GM19463 (cell line): ENCODE results near the gene SCGB1D1.
"Not testable (repeated sequence)": the region's sequence is repeated elsewhere in the genome, so short reads cannot be mapped to it uniquely, and the experiment has no call there.

Source experiments
- ATAC-seq: cut with Tn5 transposase; IDR thresholded peaks from one replicate; pipeline ENCODE4 v1.9.1; 2021; ENCODE audit warnings: mild to moderate bottlenecking, moderate library complexity; ENCODE audit not compliant: unreplicated experiment

The SCGB1D1 gene

DNA sequence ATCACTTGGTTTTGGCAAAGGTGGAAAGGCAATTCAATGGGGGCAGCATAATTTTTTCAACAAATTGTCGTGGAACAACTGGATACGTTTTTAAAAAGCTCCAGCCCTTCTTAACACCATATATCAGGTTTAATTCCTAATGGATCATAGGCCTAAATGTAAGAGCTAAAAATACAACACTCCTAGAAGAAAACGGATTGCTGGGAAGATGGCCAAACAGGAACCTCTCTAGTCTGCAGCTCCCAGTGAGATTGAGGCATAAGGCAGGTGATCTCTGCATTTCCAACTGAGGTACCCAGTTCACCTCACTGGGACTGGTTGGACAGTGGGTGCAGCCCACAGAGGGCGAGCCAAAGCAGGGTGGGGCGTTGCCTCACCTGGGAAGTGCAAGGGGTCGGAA is 32.4 kb upstream of the SCGB1D1 start:
- ATAC-seq: no peak

DNA sequence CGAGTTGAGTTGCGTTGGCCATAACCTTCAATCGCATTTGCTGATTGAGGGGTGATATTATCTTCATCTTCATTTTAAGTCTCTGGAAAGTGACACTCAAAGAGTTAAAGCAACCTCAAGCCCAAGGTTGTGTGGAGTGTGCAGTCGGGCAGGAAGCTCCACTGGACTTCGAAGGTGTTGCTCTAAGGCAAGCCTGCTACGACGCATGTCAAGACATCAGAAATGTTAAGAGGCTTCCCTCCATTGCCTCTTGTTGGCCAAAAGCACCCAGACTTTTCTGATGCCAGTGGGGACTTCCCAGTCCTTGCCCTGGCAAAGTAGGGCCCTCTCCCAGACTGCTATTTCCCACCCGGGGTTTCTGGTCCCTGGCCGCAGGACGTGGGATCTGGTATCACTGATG is 23.6 kb upstream of the SCGB1D1 start:
- no peak for ATAC-seq

DNA sequence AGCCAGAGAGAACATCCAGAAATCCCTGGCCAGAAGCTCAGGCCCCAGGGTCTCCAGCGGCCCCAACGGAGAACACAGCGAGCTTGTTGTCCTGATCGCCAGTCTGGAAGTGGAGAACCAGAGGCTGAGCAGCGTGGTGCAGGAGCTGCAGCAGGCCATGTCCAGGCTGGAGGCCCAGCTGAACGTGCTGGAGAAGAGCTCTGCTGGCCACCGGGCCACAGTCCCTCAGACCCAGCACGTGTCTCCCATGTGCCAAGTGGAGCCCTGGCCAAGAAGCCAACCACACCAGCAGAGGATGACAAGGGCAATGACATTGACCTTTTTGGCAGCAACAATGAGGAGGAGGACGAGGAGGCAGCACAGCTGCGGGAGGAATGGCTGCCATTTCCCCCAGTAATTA is 20.6 kb upstream of the SCGB1D1 start:
- no peak for ATAC-seq

DNA sequence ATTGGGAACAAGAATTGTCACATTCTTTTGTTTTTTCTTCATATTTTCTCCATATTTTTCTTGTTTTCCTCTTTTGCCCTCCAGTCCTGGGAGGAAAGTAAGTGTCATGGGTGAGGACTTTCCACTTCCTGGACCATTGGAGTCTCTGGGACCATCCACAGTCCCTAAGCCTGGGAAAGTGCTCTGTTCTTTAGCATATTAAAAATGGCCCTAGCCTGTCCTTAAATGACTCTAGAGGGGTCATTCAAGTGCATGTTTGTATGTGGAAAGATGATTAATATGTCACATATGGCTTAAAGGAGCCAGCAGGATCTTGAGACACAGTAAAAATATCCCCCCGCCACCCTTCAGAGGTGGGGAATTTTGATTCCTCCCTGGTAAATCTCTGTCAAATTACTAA is 20.1 kb upstream of the SCGB1D1 start:
- ATAC-seq: no peak

DNA sequence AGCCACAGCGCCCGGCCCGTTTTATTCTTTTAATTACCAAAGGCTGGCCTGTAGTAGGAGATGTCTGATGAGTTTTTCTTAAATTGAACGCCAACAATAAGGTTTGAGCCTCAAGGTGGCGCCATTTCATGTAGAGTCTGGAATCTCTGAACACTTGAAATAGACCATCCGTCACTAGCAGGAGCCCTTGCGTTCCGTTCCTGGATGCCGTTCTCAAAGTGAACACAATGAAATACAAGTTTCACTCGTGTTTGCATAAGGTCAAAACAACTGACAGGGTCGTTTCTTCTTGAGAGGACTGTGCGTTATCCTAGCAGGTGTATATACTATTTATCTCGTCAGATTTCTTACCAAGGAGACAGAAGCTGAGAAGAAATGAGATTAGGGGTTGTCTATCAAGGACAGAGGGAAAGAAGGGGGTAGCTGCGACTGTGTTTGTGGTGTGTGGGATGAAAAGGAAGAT is 18.7 kb upstream of the SCGB1D1 start:
- no peak for ATAC-seq

DNA sequence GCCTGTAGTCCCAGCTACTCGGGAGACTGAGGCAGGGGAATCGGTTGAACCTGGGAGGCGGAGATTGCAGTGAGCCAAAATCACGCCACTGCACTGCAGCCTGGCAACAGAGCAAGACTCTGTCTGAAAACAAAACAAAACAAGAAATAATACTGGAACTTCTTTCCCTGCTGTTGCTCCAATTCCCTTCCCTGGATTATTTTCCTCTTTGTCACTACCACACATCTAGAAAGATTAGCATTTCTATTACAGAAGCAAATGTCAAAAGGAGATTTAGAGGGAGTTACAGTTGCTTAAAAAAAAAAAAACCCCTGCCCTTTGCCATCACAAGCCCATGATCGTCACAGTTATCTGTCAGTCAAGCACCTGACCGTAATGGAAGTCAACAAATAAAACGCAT is 17.7 kb upstream of the SCGB1D1 start:
- ATAC-seq: no peak

DNA sequence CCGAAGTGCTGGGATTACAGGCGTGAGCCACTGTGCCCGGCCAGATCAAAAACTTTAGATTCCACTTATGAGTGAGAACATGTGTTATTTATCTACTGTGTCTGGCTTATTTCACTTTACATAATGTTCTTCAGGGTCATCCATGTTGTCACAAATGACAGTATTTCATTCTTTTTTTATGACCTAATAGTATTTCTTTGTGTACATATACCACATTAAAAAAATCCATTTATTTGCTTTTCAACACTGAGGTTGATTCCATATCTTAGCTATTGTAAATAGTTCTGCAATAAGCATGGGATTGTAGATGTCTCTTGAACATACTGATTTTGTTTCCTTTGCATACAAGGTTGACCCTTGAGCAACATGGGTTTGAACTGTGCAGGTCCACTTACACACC is 13.2 kb upstream of the SCGB1D1 start:
- no peak for ATAC-seq

DNA sequence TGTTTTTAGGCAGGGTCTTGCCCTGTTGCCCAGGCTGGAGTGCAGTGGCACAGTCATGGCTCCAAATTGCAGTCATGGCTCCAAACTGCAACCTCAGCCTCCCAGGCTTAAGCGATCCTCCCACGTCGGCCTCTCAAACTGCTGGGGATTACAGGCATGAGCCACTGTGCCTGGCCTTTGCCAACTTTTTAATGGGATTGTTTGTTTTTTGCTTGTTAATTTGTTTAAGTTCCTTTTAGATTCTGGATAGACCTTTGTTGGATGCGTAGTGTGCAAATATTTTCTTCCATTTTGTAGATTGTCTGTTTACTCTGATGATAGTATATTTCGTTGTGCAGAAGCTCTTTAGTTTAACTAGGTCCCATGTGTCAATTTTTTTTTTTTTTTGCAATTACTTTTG is 10.0 kb upstream of the SCGB1D1 start:
- ATAC-seq: no peak

DNA sequence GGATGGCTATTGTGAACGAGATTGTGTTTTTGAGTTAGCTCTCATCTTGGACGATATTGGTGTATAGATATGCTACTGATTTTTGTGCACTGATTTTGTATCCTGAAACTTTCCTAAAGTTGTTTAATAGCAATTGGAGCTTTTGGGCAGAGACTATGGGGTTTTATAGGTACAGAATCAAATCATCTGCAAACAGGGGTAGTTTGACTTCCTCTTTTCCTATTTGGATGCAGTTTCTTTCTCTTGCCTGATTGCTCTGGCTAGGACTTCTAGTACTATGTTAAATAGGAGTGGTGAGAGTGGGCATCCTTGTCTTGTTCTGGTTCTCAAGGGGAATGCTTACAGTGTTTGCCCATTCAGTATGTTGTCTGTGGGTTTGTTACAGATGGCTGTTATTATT is 8.9 kb upstream of the SCGB1D1 start:
- no peak for ATAC-seq

DNA sequence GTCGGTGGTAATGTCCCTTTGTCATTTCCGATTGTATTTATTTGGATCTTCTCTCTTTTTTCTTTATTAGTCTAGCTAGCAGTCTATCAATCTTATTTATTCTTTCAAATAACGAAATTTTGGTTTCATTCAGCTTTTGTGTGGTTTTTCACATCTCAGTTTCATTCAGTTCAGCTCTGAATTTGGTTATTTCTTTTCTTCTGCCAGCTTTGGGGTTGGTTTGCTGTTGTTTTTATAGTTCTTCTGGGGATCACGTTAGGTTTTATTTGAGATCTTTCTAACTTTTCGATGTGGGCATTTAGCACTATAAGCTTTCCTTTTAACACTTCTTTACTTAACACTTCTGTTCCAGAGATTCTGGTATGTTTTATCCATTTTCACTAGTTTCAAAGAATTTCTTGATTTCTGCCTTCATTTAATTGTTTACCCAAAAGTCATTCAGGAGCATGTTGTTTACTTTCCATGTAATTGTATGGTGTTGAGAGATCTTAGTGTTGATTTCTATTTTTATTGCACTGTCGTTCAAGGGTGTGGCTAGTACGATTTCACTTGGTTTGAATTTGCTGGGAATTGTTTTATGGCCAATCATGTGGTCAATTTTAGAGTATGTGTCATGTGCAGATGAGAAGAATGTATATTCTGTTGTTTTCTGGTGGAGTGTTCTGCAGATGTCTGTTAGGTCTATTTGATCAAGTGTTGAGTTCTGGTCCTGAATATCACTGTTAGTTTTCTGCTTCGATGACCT is 7.7 kb upstream of the SCGB1D1 start:
- no peak for ATAC-seq

DNA sequence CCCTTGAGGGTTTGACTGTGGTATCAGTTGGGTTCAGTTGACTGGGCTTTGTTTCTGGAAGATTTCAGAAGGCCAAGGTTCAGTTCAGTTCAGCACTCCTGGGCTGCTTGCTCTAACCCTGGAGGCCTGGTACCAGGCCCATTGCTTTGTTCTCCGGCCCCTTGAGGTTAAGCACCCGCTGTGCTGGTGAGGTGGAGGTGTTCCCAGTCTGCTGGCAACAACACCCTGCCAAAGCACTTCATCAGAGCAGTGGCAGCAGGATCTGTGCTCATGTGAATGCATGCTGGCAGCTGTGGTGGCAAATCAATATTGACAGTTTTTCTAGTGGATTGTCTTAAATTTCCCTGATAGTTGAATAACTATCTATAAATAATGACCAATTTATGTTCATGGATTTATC is 3.8 kb upstream of the SCGB1D1 start:
- ATAC-seq: no peak

DNA sequence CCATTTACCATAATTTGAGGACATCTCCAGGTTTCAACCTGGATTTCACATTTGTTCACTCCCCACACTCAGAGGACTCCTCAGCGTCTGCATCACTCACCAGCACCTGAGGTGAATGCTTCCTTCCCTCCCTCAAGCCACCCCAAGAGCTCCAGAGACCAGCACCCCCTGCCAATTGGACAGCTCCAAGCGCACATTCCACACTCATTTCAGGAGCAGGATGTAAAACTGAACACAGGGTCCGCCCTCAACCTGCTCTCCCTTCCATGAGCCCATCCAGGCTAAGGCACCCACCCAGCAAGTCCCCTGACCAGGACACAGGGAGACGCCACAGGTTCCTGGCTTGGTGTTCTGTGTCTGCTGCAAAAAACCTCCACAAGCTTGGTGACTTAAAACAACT is 3.9 kb downstream of the SCGB1D1 start:
- ATAC-seq: no peak

DNA sequence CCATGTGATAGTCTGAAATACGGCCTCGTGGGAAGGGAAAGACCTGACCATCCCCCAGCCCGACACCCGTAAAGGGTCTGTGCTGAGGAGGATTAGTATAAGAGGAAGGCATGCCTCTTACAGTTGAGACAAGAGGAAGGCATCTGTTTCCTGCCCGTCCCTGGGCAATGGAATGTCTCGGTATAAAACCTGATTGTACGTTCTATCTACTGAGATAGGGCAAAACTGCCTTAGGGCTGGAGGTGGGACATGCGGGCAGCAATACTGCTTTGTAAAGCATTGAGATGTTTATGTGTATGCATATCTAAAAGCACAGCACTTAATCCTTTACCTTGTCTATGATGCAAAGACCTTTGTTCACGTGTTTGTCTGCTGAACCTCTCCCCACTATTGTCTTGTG is 5.0 kb downstream of the SCGB1D1 start:
- ATAC-seq: not testable (repeated sequence)

DNA sequence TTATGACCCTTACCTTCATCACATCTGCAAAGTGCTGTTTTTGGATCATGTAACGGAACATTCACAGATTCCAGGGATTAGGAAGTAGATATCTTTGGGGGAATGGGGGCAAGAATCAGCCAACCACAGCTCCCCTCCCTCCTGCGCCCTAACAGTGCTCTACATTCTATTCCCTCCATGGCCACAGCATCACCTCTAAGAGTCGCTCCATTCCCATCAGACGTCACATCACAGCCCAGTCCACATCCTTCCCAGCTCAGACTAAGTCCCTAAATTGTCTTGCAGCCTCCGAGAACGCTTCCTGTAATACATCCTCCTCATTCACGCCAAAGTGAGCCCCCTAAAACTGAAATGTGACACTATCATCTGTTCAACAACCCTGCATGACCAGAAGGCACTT is 5.9 kb downstream of the SCGB1D1 start:
- no peak for ATAC-seq

DNA sequence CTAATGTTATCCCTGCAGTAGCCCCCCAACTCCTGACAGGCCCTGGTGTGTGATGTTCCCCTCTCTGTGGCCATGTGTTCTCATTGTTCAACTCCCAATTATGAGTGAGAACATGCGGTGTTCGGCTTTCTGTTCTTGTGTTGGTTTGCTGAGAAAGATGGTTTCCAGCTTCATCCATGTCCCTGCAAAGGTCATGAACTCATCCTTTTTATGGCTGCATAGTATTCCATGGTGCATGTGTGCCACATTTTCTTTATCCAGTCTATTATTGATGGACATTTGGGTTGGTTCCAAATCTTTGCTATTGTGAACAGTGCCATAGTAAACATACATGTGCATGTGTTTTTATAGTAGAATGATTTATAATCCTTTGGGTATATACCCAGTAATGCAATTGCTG is 7.4 kb downstream of the SCGB1D1 start:
- ATAC-seq: not testable (repeated sequence)

DNA sequence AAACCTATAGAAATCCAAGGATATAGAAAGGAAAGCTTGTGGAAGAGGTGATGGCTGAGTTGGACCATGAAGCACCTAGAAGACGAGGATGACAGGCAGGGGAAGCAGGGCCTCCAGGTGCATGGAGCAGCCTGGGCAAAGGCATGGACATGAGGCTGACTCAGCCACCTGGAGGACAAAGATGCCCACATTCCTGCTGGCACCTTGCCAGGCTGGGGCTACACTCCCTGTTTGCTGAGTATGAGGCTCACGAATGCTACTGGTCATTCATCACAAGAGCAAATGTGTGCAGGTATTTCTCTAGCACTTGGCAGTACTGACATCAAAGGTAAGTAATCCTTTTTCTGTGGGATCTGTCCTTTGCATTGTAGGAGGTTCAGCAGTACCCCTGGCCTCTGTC is 11.4 kb downstream of the SCGB1D1 start:
- no peak for ATAC-seq

DNA sequence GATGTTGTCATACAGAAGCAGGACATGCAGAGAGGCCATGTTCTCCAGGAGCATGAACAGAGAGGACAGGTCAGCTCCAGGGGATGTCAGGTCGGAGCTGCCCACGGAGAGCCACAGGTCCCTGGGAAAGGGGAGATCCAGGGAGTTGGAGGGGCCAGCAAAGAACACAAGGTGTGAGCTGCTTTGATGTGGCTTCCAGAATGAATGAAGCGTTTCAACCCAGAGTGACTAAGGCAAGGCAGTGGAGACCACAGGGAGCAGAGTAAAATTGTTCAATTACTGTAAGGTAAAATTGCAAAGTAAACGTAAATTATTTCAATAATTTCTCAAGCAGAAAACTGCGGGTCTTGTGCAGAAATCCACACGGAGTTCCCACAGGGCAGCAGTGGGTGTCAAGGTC is 12.9 kb downstream of the SCGB1D1 start:
- no peak for ATAC-seq

DNA sequence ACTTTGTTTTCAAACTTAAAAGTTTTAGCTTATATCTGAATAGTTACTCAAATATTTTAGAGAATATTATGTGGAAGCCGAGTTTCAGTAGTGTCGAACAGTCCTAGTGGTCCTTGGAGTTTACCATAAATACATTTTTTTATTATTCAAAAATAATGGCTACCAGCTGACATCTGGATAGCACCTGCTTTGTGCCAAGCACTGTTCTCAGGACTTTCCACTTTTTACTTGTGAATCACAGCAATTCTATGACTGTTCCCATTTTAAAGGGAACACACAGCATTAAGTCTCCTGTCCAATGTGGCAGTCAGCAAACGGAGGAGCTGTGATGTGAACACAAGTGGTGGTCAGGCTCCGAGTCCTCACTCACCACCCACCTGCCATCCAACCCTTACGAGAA is 14.4 kb downstream of the SCGB1D1 start:
- no peak for ATAC-seq

DNA sequence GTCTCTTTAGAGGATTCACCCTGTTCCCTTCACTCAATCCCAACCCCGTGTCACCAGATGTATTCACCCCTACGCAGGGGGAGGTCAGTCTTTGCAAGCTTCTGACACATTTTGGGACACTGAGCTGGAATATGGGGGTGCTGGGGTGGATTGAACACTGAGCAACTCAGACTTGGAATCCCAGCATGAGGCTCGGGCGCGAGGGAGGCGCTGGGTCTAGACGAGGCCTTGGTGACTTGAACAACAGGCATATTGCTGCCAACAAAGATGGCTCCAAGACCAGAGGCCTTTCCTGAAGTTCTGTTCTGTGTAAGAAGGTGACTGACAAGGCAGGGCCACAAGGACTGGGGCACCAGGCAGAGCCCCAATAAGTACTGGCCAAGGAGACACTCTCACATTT is 15.4 kb downstream of the SCGB1D1 start:
- ATAC-seq: no peak

DNA sequence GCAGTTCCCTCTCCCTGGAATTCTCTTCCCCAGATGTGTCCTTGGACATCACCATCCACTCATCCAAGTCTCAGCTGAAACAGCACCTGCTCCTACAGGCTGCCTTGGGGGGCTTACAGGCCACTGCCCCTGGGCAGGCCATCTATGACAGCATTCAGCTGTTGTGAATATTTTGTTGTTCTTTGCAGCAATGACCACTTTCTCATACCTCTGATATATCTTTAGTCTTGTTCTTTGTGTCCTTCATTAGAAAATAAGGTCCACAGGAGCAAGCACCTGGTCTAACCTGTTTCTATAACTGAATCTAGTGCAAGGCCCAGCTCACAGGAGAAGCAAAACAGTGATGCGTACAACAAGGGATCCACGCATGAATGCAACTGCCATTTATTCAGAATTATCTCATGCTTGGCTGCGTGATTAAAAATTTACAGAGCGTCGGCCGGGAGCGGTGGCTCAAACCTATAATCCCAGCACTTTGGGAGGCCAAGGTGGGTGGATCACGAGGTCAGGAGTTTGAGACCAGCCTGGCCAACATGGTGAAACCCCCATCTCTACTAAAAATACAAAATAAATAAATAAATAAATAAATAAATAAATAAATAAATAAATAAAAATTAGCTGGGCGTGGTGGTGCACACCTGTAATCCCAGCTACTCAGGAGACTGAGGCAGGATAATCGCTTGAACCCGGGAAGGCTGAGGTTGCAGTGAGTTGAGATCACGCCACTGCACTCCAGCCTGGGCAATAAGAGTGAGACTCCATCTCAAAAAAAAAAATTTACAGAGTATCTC is 16.5 kb downstream of the SCGB1D1 start:
- ATAC-seq: not testable (repeated sequence)

DNA sequence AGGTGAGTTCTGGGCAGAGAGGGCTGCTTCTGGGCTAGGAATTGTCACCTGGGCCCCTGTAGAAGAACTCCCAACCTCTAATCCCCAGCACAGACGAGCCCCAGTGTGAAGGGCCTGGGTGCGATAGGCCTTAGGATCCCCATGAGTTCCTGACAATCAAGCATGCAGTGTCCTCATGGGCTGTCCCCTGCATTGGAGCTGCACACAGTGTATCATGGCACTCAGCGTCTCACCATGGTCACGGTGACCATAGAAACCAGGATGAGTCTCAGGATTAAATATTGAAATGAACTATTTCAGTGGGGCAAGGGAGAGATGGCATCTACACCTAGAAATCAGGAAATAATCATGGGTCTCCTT is 18.7 kb downstream of the SCGB1D1 start:
- ATAC-seq: no peak

DNA sequence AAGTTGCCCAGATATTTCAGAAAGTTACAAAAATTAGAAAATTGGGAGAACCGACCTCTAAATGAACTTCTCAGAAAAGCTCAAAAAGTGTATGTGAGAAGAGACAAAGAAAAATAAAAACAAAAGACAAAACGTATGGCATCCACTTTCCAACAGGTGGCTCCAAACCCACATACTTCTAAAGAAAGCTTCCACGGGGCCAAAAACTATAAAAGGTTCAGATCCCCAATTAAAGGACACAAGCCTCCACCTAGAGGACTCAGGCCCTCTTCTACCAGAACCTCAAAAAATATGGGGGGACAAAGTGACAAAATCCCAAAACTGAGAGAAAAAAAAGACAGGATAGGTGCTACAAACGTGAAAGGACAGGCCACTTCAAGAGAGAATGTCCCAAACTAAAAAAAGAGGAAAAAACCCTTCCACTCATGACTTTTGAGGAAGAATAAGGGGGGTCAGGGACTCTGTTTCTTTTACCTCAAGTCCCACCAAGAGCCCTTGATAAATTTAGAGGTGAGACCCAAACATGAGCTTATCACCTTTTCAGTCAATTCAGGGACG is 27.3 kb downstream of the SCGB1D1 start:
- ATAC-seq: no peak
